ENCODE data around the gene SHOC1. TPM values are rescaled to one million over a fixed set of nuclear protein-coding genes. Genes with fewer than 3 reads are reported as not detected.

The SHOC1 gene
- polyA plus RNA-seq, 3 donors, result 0.01 to 0.03 TPM; not detected in 1

Other genes starting within 250 kb of the SHOC1 start
- 10 to 100 TPM; 12.3 to 63.2 (median 58.4) TPM for gene PTGR1, start 195.3 kb downstream of the SHOC1 start, polyA plus RNA-seq
- gene DNAJC25, start 163.6 kb downstream of the SHOC1 start, polyA plus RNA-seq, result 1 to 10 TPM; 4.1 to 8.0 (median 6.0) TPM
- 100 to 1,000 TPM in 1 of 3 donors, 10 to 100 TPM in 2; 15.0 to 147 (median 57.2) TPM for gene GNG10, start 133.3 kb downstream of the SHOC1 start, polyA plus RNA-seq
- gene UGCG, start 101.9 kb upstream of the SHOC1 start, polyA plus RNA-seq, result 10 to 100 TPM in 2 of 3 donors, 1 to 10 TPM in 1; 5.4 to 40.9 (median 18.7) TPM

All from adipose tissue (tissue), 3 donors.